SK-N-SH treated with all-trans-retinoic acid at 6 μM for 48 hours (cell line): ENCODE data around the gene PTPRH.

Experiments
- ATAC-seq: fragments of 200-7000 bp; cut with Tn5 transposase; 3 replicates; pipeline ENCODE4 v1.9.1; 2020; ENCODE audit warnings: mild to moderate bottlenecking, moderate library complexity
- ARNTL ChIP-seq: fragments of 450-650 bp; formaldehyde crosslinking; IDR thresholded peaks from 2 replicates; pipeline ENCODE4 v1.5.0; 2020; ENCODE audit warnings: low read depth, mild to moderate bottlenecking, moderate library complexity, borderline replicate concordance
- BACH2 ChIP-seq: fragments of 250-450 bp; sonication (Bioruptor Pico); IDR thresholded peaks from 2 replicates; pipeline ENCODE4 v1.9.0; 2021; ENCODE audit warnings: mild to moderate bottlenecking, borderline replicate concordance
- CREB5 ChIP-seq: fragments of 250-450 bp; sonication (Bioruptor Pico); IDR thresholded peaks from 2 replicates; pipeline ENCODE4 v1.5.1; 2020; ENCODE audit warnings: low read depth, mild to moderate bottlenecking, moderate library complexity
- CSDC2 ChIP-seq: fragments of 250-450 bp; sonication (Bioruptor Pico); IDR thresholded peaks from 2 replicates; pipeline ENCODE4 v1.5.0; 2020; ENCODE audit warnings: mild to moderate bottlenecking, moderate library complexity
- ESRRG ChIP-seq: fragments of 250-450 bp; sonication (Bioruptor Pico); IDR thresholded peaks from 2 replicates; pipeline ENCODE4 v1.6.1; 2021; ENCODE audit warnings: mild to moderate bottlenecking
- GLIS3 ChIP-seq: fragments of 250-450 bp; sonication (Bioruptor Pico); IDR thresholded peaks from 2 replicates; pipeline ENCODE4 v1.5.0; 2020; ENCODE audit warnings: mild to moderate bottlenecking, moderate library complexity
- ISL1 ChIP-seq: fragments of 250-450 bp; sonication (Bioruptor Pico); IDR thresholded peaks from 2 replicates; pipeline ENCODE4 v2.1.2; 2022; ENCODE audit warnings: mild to moderate bottlenecking, moderate library complexity
- OSR1 ChIP-seq: fragments of 250-450 bp; sonication (Bioruptor Pico); IDR thresholded peaks from 2 replicates; pipeline ENCODE4 v1.8.0; 2022; ENCODE audit warnings: moderate library complexity, mild to moderate bottlenecking, inconsistent platforms
- PATZ1 ChIP-seq: fragments of 250-450 bp; sonication (Bioruptor Pico); IDR thresholded peaks from 2 replicates; pipeline ENCODE4 v1.8.0; 2020; ENCODE audit warnings: mild to moderate bottlenecking, moderate library complexity, borderline replicate concordance
- POU6F1 ChIP-seq: fragments of 250-450 bp; sonication (Bioruptor Pico); IDR thresholded peaks from 2 replicates; pipeline ENCODE4 v1.8.0; 2021; ENCODE audit warnings: low read depth, mild to moderate bottlenecking, moderate library complexity, borderline replicate concordance
- PPARA ChIP-seq: fragments of 250-450 bp; sonication (Bioruptor Pico); IDR thresholded peaks from 2 replicates; pipeline ENCODE4 v1.5.0; 2020; ENCODE audit warnings: mild to moderate bottlenecking, borderline replicate concordance
- RARB ChIP-seq: fragments of 250-450 bp; sonication (Bioruptor Pico); IDR thresholded peaks from 2 replicates; pipeline ENCODE4 v1.8.0; 2021; ENCODE audit warnings: mild to moderate bottlenecking, moderate library complexity
- SNAI2 ChIP-seq: fragments of 250-450 bp; sonication (Bioruptor Pico); IDR thresholded peaks from 2 replicates; pipeline ENCODE4 v1.5.0; 2020; ENCODE audit warnings: mild to moderate bottlenecking, moderate library complexity
- TCF4 ChIP-seq: fragments of 250-450 bp; sonication (Bioruptor Pico); IDR thresholded peaks from 2 replicates; pipeline ENCODE4 v1.8.0; 2021; ENCODE audit warnings: mild to moderate bottlenecking, moderate library complexity, borderline replicate concordance
- TOX ChIP-seq: fragments of 250-450 bp; sonication (Bioruptor Pico); IDR thresholded peaks from 2 replicates; pipeline ENCODE4 v1.8.0; 2021; ENCODE audit warnings: mild to moderate bottlenecking, moderate library complexity, borderline replicate concordance
- ZC3H10 ChIP-seq: fragments of 250-450 bp; sonication (Bioruptor Pico); IDR thresholded peaks from 2 replicates; pipeline ENCODE4 v1.5.1; 2021; ENCODE audit warnings: mild to moderate bottlenecking, moderate library complexity
- ZFP3 ChIP-seq: fragments of 250-450 bp; sonication (Bioruptor Pico); IDR thresholded peaks from 2 replicates; pipeline ENCODE4 v1.5.0; 2020; ENCODE audit warnings: mild to moderate bottlenecking, moderate library complexity
- ZFP30 ChIP-seq: fragments of 450-650 bp; formaldehyde crosslinking; IDR thresholded peaks from 2 replicates; pipeline ENCODE4 v1.5.0; 2022; ENCODE audit warnings: mild to moderate bottlenecking, moderate library complexity
- ZNF565 ChIP-seq: fragments of 450-650 bp; formaldehyde crosslinking; conservative IDR thresholded peaks from 2 replicates; pipeline ENCODE4 v1.5.0; 2020; ENCODE audit warnings: low read depth, mild to moderate bottlenecking, moderate library complexity
- ZNF70 ChIP-seq: fragments of 450-650 bp; formaldehyde crosslinking; IDR thresholded peaks from 2 replicates; pipeline ENCODE4 v1.5.0; 2020; ENCODE audit warnings: mild to moderate bottlenecking, moderate library complexity
- ZNF8 ChIP-seq: fragments of 450-650 bp; formaldehyde crosslinking; IDR thresholded peaks from 2 replicates; pipeline ENCODE4 v1.5.0; 2020; ENCODE audit warnings: mild to moderate bottlenecking, moderate library complexity
- TF ChIP-seq, protein P1 (sequence below): fragments of 250-450 bp; sonication (Bioruptor Pico); IDR thresholded peaks from 2 replicates; pipeline ENCODE4 v1.5.0; 2020; ENCODE audit warnings: mild to moderate bottlenecking, moderate library complexity

PTPRH gene

GRCh38 chr19:55249841-55250240 lies 40.5 kb upstream of the PTPRH start:
- no peak for ATAC-seq
- TF ChIP-seq OSR1 (CRISPR knock-in tag) (no peak), ZNF70 (CRISPR knock-in tag) (no peak), TCF4 (CRISPR knock-in tag) (no peak), ZC3H10 (CRISPR knock-in tag) (no peak), PPARA (CRISPR knock-in tag) (no peak), ZFP3 (CRISPR knock-in tag) (no peak), PATZ1 (CRISPR knock-in tag) (no peak), GLIS3 (no peak), ISL1 (CRISPR knock-in tag) (no peak), ZFP30 (CRISPR knock-in tag) (no peak), SNAI2 (CRISPR knock-in tag) (no peak), ESRRG (CRISPR knock-in tag) (no peak), RARB (CRISPR knock-in tag) (no peak), POU6F1 (CRISPR knock-in tag) (no peak), CSDC2 (CRISPR knock-in tag) (no peak), ZNF565 (CRISPR knock-in tag) (no peak), ARNTL (no peak)
- TF ChIP-seq, protein P1, sequence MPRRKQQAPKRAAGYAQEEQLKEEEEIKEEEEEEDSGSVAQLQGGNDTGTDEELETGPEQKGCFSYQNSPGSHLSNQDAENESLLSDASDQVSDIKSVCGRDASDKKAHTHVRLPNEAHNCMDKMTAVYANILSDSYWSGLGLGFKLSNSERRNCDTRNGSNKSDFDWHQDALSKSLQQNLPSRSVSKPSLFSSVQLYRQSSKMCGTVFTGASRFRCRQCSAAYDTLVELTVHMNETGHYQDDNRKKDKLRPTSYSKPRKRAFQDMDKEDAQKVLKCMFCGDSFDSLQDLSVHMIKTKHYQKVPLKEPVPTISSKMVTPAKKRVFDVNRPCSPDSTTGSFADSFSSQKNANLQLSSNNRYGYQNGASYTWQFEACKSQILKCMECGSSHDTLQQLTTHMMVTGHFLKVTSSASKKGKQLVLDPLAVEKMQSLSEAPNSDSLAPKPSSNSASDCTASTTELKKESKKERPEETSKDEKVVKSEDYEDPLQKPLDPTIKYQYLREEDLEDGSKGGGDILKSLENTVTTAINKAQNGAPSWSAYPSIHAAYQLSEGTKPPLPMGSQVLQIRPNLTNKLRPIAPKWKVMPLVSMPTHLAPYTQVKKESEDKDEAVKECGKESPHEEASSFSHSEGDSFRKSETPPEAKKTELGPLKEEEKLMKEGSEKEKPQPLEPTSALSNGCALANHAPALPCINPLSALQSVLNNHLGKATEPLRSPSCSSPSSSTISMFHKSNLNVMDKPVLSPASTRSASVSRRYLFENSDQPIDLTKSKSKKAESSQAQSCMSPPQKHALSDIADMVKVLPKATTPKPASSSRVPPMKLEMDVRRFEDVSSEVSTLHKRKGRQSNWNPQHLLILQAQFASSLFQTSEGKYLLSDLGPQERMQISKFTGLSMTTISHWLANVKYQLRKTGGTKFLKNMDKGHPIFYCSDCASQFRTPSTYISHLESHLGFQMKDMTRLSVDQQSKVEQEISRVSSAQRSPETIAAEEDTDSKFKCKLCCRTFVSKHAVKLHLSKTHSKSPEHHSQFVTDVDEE (CRISPR knock-in tag), result no peak

- no peak for TF ChIP-seq ZNF8
- TF ChIP-seq CSDC2 (CRISPR knock-in tag), result no peak
- TF ChIP-seq SNAI2 (CRISPR knock-in tag), result no peak
- no peak for TF ChIP-seq ZC3H10 (CRISPR knock-in tag)
- no peak for TF ChIP-seq TOX
- TF ChIP-seq BACH2 (CRISPR knock-in tag), result no peak
- TF ChIP-seq PATZ1 (CRISPR knock-in tag), result no peak
- no peak for TF ChIP-seq CREB5 (CRISPR knock-in tag)
- TF ChIP-seq PPARA (CRISPR knock-in tag), result no peak
- TF ChIP-seq GLIS3, result no peak
- no peak for TF ChIP-seq TCF4 (CRISPR knock-in tag)
- TF ChIP-seq ZFP3 (CRISPR knock-in tag), result no peak
- TF ChIP-seq RARB (CRISPR knock-in tag), result no peak
- TF ChIP-seq ESRRG (CRISPR knock-in tag), result no peak
- TF ChIP-seq ARNTL, result no peak
- TF ChIP-seq ISL1 (CRISPR knock-in tag), result no peak
- no peak for TF ChIP-seq ZNF565 (CRISPR knock-in tag)
- TF ChIP-seq, protein P1 (CRISPR knock-in tag), result no peak
- no peak for TF ChIP-seq OSR1 (CRISPR knock-in tag)
- no peak for TF ChIP-seq ZFP30 (CRISPR knock-in tag)
- no peak for ATAC-seq
These were observed 39.4 kb upstream of the PTPRH start for GRCh38 chr19:55248704-55249103.
